Jurkat, Clone E6-1 (cell line): ENCODE measurements around the gene SPC25.
"Not testable (repeated sequence)": the region's sequence is repeated elsewhere in the genome, so short reads cannot be mapped to it uniquely, and the experiment has no call there.

Source experiments
- DNase-seq: peaks from one replicate; pipeline ENCODE4 v3.0.0-alpha.2; 2011; ENCODE audit warnings: low read depth, low spot score
- H3K4me3 ChIP-seq: 2 replicates; pipeline ENCODE4 v1.5.1; 2011; ENCODE audit warnings: mild to moderate bottlenecking, low read length, control low read depth, moderate library complexity

SPC25 gene

GRCh38 chr2:168907940-168908662 is 17.9 kb upstream of the SPC25 start:
- DNase-seq: no peak
- H3K4me3 ChIP-seq: no peak overlapping the region

- no peak overlapping the region for H3K4me3 ChIP-seq
- DNase-seq: no peak
Observed at GRCh38 chr2:168904358-168904757, 14.1 kb upstream of the SPC25 start.

GRCh38 chr2:168903888-168904287 is 13.7 kb upstream of the SPC25 start:
- no peak overlapping the region for H3K4me3 ChIP-seq
- DNase-seq: no peak

- H3K4me3 ChIP-seq: no peak within 1 kb of the TSS
- no peak for DNase-seq
Observed at GRCh38 chr2:168901003-168901402, 10.8 kb upstream of the SPC25 start, which contains the start of gene G6PC2. TSS of gene G6PC2 (plus strand) at chr2:168901291. CDS start at chr2:168901332, 41 bp downstream.

- H3K4me3 ChIP-seq: no peak overlapping the region
- no peak for DNase-seq
Observed at GRCh38 chr2:168897449-168897848, 7.2 kb upstream of the SPC25 start.

GRCh38 chr2:168896783-168897182 is 6.6 kb upstream of the SPC25 start:
- no peak overlapping the region for H3K4me3 ChIP-seq
- no peak for DNase-seq

GRCh38 chr2:168895771-168896170 is 5.5 kb upstream of the SPC25 start:
- H3K4me3 ChIP-seq: no peak overlapping the region
- no peak for DNase-seq

GRCh38 chr2:168894720-168895119 is 4.5 kb upstream of the SPC25 start:
- DNase-seq: no peak
- H3K4me3 ChIP-seq: no peak overlapping the region

- H3K4me3 ChIP-seq: no peak overlapping the region
- DNase-seq: no peak
Observed at GRCh38 chr2:168894101-168894500, 3.9 kb upstream of the SPC25 start.

- DNase-seq: no peak
- no peak overlapping the region for H3K4me3 ChIP-seq
Observed at GRCh38 chr2:168892327-168892726, 2.1 kb upstream of the SPC25 start.

GRCh38 chr2:168889635-168890005 is 610 bp downstream of the SPC25 start:
- no peak for DNase-seq

GRCh38 chr2:168884975-168885374 is 5.3 kb downstream of the SPC25 start:
- H3K4me3 ChIP-seq: no peak overlapping the region
- DNase-seq: no peak

More at GRCh38 chr2:168889635-168890005, 610 bp downstream of the SPC25 start:
- H3K4me3 ChIP-seq: peak overlapping the region; percentile 92

- H3K4me3 ChIP-seq, DNase-seq: not testable (repeated sequence)
Observed at GRCh38 chr2:168882163-168882562, 8.1 kb downstream of the SPC25 start.

GRCh38 chr2:168874368-168875054 is 15.7 kb downstream of the SPC25 start:
- H3K4me3 ChIP-seq: no peak overlapping the region
- no peak for DNase-seq

GRCh38 chr2:168870824-168871223 is 19.4 kb downstream of the SPC25 start:
- not testable (repeated sequence) for H3K4me3 ChIP-seq, DNase-seq

- not testable (repeated sequence) for H3K4me3 ChIP-seq, DNase-seq
Observed at GRCh38 chr2:168870369-168870768, 19.9 kb downstream of the SPC25 start.

- not testable (repeated sequence) for DNase-seq, H3K4me3 ChIP-seq
Observed at GRCh38 chr2:168867164-168867563, 23.1 kb downstream of the SPC25 start.

- DNase-seq: no peak
- no peak overlapping the region for H3K4me3 ChIP-seq
Observed at GRCh38 chr2:168858146-168858545, 32.1 kb downstream of the SPC25 start.

- no peak overlapping the region for H3K4me3 ChIP-seq
- no peak for DNase-seq
Observed at GRCh38 chr2:168855601-168856000, 34.6 kb downstream of the SPC25 start.

GRCh38 chr2:168854651-168855050 is 35.6 kb downstream of the SPC25 start:
- no peak for DNase-seq
- no peak overlapping the region for H3K4me3 ChIP-seq

- no peak for DNase-seq
- H3K4me3 ChIP-seq: no peak overlapping the region
Observed at GRCh38 chr2:168853471-168853870, 36.8 kb downstream of the SPC25 start.
